Measurements from ENCODE around the gene HTR1D. TPM values are rescaled to one million over a fixed set of nuclear protein-coding genes. Genes with fewer than 3 reads are reported as not detected.

HTR1D gene
- polyA plus RNA-seq, 1 donor from 2014 or later = not detected

DNA sequence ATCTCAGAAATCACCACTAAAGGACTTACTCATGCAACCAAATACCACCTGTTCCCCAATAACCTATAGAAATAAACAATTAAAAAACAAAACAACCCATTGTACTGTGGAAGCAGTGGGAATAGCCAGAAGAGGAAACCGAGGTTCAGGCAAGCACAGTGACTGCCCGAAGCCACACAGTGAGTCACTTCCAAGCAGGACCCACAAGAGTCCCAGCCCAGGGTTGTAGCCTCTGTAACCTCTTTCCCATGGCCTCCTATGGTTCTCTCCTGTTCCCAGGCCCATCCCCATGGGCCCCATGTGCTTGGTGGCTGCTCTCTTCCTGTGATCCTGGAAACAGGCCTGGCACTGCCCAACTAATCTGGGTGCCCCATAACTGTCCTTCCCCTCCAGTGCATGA lies 29.0 kb upstream of the HTR1D start:
- H3F3A ChIP-seq (ENCODE audit: insufficient read depth, low read length, poor library complexity, severe bottlenecking) = no peaks in the 10 kb centered on the region
- no peaks in the 10 kb centered on the region for H3K36me3 ChIP-seq (ENCODE audit: insufficient read depth, low read length)
- H3K27me3 ChIP-seq (ENCODE audit: insufficient read depth, low read depth, low read length) = no peaks in the 10 kb centered on the region
- H3K9me3 ChIP-seq (ENCODE audit: low read length) = no peaks in the 10 kb centered on the region
- H4K20me1 ChIP-seq (ENCODE audit: insufficient read depth) = no peaks in the 10 kb centered on the region
- no peaks in the 10 kb centered on the region for H3K9me2 ChIP-seq (ENCODE audit: insufficient read depth, low read length)
- no peak overlapping the region for H3K4me3 ChIP-seq (ENCODE audit: low read length)
- H3K9ac ChIP-seq (ENCODE audit: low read length) = no peak overlapping the region
- no peak overlapping the region for H3K4me2 ChIP-seq (ENCODE audit: low read length)
- H3K79me2 ChIP-seq (replicated peaks; ENCODE audit: insufficient read depth, low read length) = no peaks in the 10 kb centered on the region
- TF ChIP-seq EP300 (conservative IDR thresholded peaks at IDR 0.05; ENCODE audit: poor library complexity, severe bottlenecking) (no peak), MXI1 (conservative IDR thresholded peaks at IDR 0.05; ENCODE audit: poor library complexity, severe bottlenecking) (no peak), SMC3 (conservative IDR thresholded peaks at IDR 0.05; ENCODE audit: poor library complexity) (no peak), RAD21 (conservative IDR thresholded peaks at IDR 0.05) (no peak), POLR2AphosphoS5 (IDR thresholded peaks at IDR 0.05) (no peak), TAF1 (IDR thresholded peaks at IDR 0.05; ENCODE audit: low read depth) (no peak)
- TF ChIP-seq, protein P1, sequence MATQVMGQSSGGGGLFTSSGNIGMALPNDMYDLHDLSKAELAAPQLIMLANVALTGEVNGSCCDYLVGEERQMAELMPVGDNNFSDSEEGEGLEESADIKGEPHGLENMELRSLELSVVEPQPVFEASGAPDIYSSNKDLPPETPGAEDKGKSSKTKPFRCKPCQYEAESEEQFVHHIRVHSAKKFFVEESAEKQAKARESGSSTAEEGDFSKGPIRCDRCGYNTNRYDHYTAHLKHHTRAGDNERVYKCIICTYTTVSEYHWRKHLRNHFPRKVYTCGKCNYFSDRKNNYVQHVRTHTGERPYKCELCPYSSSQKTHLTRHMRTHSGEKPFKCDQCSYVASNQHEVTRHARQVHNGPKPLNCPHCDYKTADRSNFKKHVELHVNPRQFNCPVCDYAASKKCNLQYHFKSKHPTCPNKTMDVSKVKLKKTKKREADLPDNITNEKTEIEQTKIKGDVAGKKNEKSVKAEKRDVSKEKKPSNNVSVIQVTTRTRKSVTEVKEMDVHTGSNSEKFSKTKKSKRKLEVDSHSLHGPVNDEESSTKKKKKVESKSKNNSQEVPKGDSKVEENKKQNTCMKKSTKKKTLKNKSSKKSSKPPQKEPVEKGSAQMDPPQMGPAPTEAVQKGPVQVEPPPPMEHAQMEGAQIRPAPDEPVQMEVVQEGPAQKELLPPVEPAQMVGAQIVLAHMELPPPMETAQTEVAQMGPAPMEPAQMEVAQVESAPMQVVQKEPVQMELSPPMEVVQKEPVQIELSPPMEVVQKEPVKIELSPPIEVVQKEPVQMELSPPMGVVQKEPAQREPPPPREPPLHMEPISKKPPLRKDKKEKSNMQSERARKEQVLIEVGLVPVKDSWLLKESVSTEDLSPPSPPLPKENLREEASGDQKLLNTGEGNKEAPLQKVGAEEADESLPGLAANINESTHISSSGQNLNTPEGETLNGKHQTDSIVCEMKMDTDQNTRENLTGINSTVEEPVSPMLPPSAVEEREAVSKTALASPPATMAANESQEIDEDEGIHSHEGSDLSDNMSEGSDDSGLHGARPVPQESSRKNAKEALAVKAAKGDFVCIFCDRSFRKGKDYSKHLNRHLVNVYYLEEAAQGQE (IDR thresholded peaks at IDR 0.05; ENCODE audit: borderline replicate concordance) = no peak
- no peak overlapping the region for H2AFZ ChIP-seq (ENCODE audit: low read depth, low read length)
- no peak overlapping the region for H3K27ac ChIP-seq (ENCODE audit: low read length)

DNA sequence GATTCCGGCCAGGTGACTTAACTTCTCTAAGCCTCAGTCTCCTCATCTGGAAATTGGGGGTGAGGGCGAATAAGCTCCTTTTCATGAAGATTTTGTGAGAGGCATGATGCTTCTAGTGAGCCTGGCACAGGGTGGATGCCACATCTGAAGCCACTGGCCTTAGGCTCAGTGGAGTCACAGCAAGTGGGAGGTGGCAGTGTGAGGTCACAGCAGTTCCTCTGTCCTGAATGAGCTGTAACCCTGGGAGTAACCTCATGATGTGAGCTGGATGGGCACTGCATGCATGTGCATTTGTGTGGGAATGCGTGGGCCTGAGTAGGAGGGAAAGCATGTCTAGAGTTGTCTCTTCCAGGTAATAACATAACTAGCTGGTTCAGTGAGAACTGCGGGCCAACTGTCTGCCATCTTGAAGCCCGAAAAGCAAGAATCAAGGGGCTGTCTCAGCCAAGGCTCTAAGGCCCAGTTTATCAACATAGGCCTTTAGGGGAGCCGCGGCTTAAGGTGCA lies 27.0 kb upstream of the HTR1D start:
- TF ChIP-seq, protein P2, sequence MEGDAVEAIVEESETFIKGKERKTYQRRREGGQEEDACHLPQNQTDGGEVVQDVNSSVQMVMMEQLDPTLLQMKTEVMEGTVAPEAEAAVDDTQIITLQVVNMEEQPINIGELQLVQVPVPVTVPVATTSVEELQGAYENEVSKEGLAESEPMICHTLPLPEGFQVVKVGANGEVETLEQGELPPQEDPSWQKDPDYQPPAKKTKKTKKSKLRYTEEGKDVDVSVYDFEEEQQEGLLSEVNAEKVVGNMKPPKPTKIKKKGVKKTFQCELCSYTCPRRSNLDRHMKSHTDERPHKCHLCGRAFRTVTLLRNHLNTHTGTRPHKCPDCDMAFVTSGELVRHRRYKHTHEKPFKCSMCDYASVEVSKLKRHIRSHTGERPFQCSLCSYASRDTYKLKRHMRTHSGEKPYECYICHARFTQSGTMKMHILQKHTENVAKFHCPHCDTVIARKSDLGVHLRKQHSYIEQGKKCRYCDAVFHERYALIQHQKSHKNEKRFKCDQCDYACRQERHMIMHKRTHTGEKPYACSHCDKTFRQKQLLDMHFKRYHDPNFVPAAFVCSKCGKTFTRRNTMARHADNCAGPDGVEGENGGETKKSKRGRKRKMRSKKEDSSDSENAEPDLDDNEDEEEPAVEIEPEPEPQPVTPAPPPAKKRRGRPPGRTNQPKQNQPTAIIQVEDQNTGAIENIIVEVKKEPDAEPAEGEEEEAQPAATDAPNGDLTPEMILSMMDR (IDR thresholded peaks at IDR 0.05; ENCODE audit: poor library complexity, severe bottlenecking) = no peak
- TF ChIP-seq TAF1 (IDR thresholded peaks at IDR 0.05; ENCODE audit: low read depth) (no peak), EP300 (conservative IDR thresholded peaks at IDR 0.05; ENCODE audit: poor library complexity, severe bottlenecking) (no peak), POLR2AphosphoS5 (IDR thresholded peaks at IDR 0.05) (no peak), RAD21 (conservative IDR thresholded peaks at IDR 0.05) (no peak), MXI1 (conservative IDR thresholded peaks at IDR 0.05; ENCODE audit: poor library complexity, severe bottlenecking) (no peak), SMC3 (conservative IDR thresholded peaks at IDR 0.05; ENCODE audit: poor library complexity) (no peak), EZH2 (IDR thresholded peaks at IDR 0.05; ENCODE audit: borderline replicate concordance, insufficient read depth, low read length, poor library complexity, severe bottlenecking) (no peak)
- TF ChIP-seq, protein P1 (IDR thresholded peaks at IDR 0.05; ENCODE audit: borderline replicate concordance) = no peak
- no peaks in the 10 kb centered on the region for H3K9me3 ChIP-seq (ENCODE audit: low read length)
- no peak overlapping the region for H3K27ac ChIP-seq (ENCODE audit: low read length)
- H3K79me2 ChIP-seq (replicated peaks; ENCODE audit: insufficient read depth, low read length) = no peaks in the 10 kb centered on the region
- H3F3A ChIP-seq (ENCODE audit: insufficient read depth, low read length, poor library complexity, severe bottlenecking) = no peaks in the 10 kb centered on the region
- H3K36me3 ChIP-seq (ENCODE audit: insufficient read depth, low read length) = no peaks in the 10 kb centered on the region
- no peak overlapping the region for H3K4me2 ChIP-seq (ENCODE audit: low read length)
- no peaks in the 10 kb centered on the region for H3K27me3 ChIP-seq (ENCODE audit: insufficient read depth, low read depth, low read length)
- H3K4me3 ChIP-seq (ENCODE audit: low read length) = no peak overlapping the region
- no peak overlapping the region for H2AFZ ChIP-seq (ENCODE audit: low read depth, low read length)
- no peaks in the 10 kb centered on the region for H4K20me1 ChIP-seq (ENCODE audit: insufficient read depth)
- no peaks in the 10 kb centered on the region for H3K9me2 ChIP-seq (ENCODE audit: insufficient read depth, low read length)
- H3K9ac ChIP-seq (ENCODE audit: low read length) = no peak overlapping the region
